MM.1S (cell line): ENCODE measurements around the gene KLC1.

Source experiments
- CTCF ChIP-seq: fragments of 300-600 bp; sonication (generic); IDR thresholded peaks from 2 replicates; pipeline ENCODE4 v1.5.1; 2016; ENCODE audit warnings: antibody characterized with exemption, low read length, mixed read lengths
- EZH2 ChIP-seq: fragments of 300-600 bp; sonication (generic); optimal IDR thresholded peaks from 2 replicates; pipeline ENCODE3; 2017; ENCODE audit warnings: low read depth, mild to moderate bottlenecking, antibody characterized with exemption, low read length, mixed read lengths

- no peak for TF ChIP-seq CTCF
- TF ChIP-seq EZH2: no peak
Measured at GRCh38 chr14:103656031-103656755, 27.2 kb downstream of the KLC1 start.
